Parathyroid adenoma (tissue), 2 donors: ENCODE results near the gene SGMS1.
"Not testable (repeated sequence)": the region's sequence is repeated elsewhere in the genome, so short reads cannot be mapped to it uniquely, and the experiment has no call there.

Experiments
- H2AFZ ChIP-seq: fragments of 300-600 bp; sonication (generic); one replicate; pipeline ENCODE4 v1.7.0; 2017; ENCODE audit warnings: antibody characterized with exemption, mild to moderate bottlenecking
- H3K27ac ChIP-seq: fragments of 300-600 bp; sonication (generic); one replicate; pipeline ENCODE4 v1.7.0; 2017
- H3K27me3 ChIP-seq: fragments of 300-600 bp; sonication (generic); one replicate; pipeline ENCODE4 v1.7.0; 2017; ENCODE audit warnings: low read length; ENCODE audit not compliant: control insufficient read depth, insufficient read depth
- H3K36me3 ChIP-seq: fragments of 300-600 bp; sonication (generic); one replicate; pipeline ENCODE4 v1.7.0; 2017; ENCODE audit warnings: low read length; ENCODE audit not compliant: control insufficient read depth, insufficient read depth
- H3K4me1 ChIP-seq: fragments of 300-600 bp; sonication (generic); one replicate; pipeline ENCODE4 v1.7.0; 2017; ENCODE audit warnings: control low read depth
- H3K4me2 ChIP-seq: fragments of 300-600 bp; sonication (generic); one replicate; pipeline ENCODE4 v1.7.0; 2017; ENCODE audit warnings: low read length
- H3K4me3 ChIP-seq: fragments of 300-600 bp; sonication (generic); one replicate; pipeline ENCODE4 v1.7.0; 2017; ENCODE audit warnings: low read depth, low read length
- H3K79me2 ChIP-seq: fragments of 300-600 bp; sonication (generic); one replicate; pipeline ENCODE4 v1.7.0; 2017; ENCODE audit warnings: control low read depth
- H3K9ac ChIP-seq: fragments of 300-600 bp; sonication (generic); one replicate; pipeline ENCODE4 v1.7.0; 2017; ENCODE audit warnings: mild to moderate bottlenecking
- H3K9me3 ChIP-seq: fragments of 300-600 bp; sonication (generic); one replicate; pipeline ENCODE4 v1.7.0; 2017; ENCODE audit warnings: low read length; ENCODE audit not compliant: control insufficient read depth
- TF ChIP-seq, protein P1 (sequence below): fragments of 300-600 bp; sonication (generic); IDR thresholded peaks from one replicate; pipeline ENCODE4 v1.7.0; 2017; ENCODE audit warnings: antibody characterized with exemption, mild to moderate bottlenecking
- donor health status: primary hyperparathyroidism.

SGMS1 gene

DNA sequence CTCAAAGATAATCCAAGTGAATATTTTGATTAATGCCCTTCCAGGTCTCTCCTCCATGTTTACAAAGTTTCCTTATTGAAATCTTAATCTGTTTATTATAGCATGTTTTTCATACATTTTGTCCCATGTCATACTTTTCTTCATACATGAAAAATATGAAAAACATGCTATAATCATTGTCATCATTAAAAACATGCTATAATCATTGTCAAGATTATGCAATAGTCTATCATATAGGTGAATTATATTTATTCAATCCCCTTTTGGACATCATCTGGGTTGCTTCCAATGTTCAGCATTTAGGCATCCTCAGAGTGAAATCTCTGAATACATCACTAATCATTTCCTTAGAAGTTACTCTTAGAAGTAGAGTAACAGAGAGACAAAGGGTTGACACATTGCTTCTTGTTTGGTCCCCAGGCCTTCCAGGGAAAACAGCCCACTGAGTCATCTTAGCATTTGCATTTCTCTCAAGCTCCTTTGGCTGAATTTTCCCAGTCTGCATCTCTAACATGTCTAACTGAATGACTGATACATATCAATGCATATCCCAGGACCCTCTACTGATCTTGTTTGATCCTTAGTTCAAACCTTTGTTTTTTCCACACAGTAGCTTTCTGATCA is 87.0 kb downstream of the SGMS1 start:
- H3K9me3 ChIP-seq, result no peaks in the 10 kb centered on the region
- no peak overlapping the region for H3K9ac ChIP-seq
- H3K4me2 ChIP-seq, result no peak overlapping the region
- no peaks in the 10 kb centered on the region for H3K27me3 ChIP-seq
- H3K27ac ChIP-seq, result no peak overlapping the region
- H3K79me2 ChIP-seq, result peaks cover 46% of the 10 kb centered on the region
- H3K36me3 ChIP-seq, result no peaks in the 10 kb centered on the region
- H3K4me1 ChIP-seq, result peaks cover 22% of the 10 kb centered on the region
- H2AFZ ChIP-seq, result no peak overlapping the region
- TF ChIP-seq, protein P1, sequence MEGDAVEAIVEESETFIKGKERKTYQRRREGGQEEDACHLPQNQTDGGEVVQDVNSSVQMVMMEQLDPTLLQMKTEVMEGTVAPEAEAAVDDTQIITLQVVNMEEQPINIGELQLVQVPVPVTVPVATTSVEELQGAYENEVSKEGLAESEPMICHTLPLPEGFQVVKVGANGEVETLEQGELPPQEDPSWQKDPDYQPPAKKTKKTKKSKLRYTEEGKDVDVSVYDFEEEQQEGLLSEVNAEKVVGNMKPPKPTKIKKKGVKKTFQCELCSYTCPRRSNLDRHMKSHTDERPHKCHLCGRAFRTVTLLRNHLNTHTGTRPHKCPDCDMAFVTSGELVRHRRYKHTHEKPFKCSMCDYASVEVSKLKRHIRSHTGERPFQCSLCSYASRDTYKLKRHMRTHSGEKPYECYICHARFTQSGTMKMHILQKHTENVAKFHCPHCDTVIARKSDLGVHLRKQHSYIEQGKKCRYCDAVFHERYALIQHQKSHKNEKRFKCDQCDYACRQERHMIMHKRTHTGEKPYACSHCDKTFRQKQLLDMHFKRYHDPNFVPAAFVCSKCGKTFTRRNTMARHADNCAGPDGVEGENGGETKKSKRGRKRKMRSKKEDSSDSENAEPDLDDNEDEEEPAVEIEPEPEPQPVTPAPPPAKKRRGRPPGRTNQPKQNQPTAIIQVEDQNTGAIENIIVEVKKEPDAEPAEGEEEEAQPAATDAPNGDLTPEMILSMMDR, result no peak
- H3K4me3 ChIP-seq, result no peak overlapping the region

DNA sequence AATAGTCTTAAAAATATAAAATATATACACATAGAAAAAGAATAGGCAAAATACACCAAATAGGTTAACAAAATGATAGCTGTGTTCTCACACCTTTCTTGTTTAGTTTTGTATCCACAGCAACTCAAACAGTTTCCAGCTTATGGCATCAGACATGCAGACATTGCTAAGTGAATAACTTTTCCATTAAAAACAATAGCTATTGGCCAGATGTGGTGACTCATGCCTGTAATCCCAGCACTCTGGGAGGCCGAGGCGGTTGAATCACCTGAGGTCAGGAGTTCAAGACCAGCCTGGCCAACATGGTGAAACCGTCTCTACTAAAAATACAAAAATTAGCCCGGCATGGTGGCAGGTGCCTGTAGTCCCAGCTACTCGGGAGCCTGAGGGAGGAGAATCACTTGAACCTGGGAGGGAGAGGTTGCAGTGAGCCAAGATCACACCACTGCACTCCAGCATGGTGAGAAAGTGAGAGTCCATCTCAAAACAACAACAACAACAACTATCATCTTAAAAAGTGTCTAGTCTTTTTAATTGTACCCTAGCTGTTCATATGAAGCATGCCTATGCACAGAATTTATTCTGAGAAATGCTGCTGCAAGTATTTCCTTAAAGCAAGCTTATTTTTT is 88.9 kb downstream of the SGMS1 start:
- not testable (repeated sequence) for H3K36me3 ChIP-seq, H2AFZ ChIP-seq, H3K4me3 ChIP-seq, H3K27ac ChIP-seq, H3K4me2 ChIP-seq, H3K27me3 ChIP-seq, H3K9me3 ChIP-seq, H3K9ac ChIP-seq
- H3K4me1 ChIP-seq, result peaks cover 12% of the 10 kb centered on the region
- H3K79me2 ChIP-seq, result peaks cover 40% of the 10 kb centered on the region

DNA sequence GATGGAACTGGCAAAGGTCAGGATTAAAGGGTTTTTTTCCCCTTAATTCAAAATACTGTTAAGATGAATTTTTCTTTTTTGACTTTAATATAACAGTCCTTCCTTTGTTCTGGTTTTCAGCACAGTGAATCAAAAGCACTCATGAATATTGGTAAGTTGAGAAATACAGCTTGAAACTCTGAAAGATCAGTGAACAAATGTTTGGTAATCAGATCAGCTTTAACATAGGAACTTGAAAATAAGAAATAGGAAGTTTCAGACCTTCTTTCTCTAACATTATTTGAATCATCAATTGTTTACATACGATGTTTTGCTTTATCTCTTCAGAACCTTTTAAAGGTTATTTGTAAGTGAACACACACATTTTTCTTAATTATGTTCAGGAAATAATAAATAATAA is 90.5 kb downstream of the SGMS1 start:
- Histone ChIP-seq H2AFZ (no peak overlapping the region), H3K79me2 (peaks cover 33% of the 10 kb centered on the region), H3K4me1 (peaks cover 3% of the 10 kb centered on the region), H3K4me2 (no peak overlapping the region), H3K4me3 (no peak overlapping the region), H3K9ac (no peak overlapping the region), H3K9me3 (no peaks in the 10 kb centered on the region), H3K36me3 (no peaks in the 10 kb centered on the region), H3K27ac (no peak overlapping the region), H3K27me3 (no peaks in the 10 kb centered on the region)
- TF ChIP-seq, protein P1, result no peak

DNA sequence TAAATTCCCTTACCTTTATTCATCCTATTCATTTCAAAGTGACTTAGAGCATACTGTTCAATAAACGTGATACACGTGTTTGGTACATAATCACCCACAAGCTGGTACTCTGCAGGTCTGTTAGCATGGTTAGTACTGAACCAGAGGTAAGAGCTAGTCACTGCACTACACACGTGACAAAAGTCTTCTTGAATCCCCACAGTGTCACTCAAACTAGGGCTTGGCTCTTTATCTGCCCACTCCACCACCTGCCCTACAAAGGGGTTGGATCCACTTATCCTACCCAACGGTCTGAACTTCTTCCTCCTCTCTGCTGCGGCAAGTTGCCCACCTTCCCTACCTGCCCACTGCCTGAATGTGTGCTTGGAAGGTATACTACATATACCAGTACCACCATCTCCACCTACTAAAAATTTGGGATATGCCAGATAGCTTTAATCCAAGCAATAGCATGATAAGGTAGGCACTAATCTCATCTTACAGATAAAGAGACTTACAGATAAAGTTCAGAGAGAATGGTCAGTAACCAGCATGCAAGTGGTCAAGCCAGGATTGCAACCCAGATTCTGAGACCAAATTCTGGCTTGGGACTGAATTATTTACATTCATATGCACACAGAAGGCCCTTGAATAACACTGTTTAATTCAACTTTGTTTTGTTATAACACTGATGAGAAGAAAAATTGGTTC is 92.2 kb downstream of the SGMS1 start:
- Histone ChIP-seq H3K79me2 (peaks cover 29% of the 10 kb centered on the region), H3K27me3 (no peaks in the 10 kb centered on the region), H3K4me1 (peaks cover 8% of the 10 kb centered on the region), H3K9me3 (no peaks in the 10 kb centered on the region), H3K27ac (no peak overlapping the region), H3K4me3 (no peak overlapping the region), H3K9ac (no peak overlapping the region), H2AFZ (no peak overlapping the region), H3K4me2 (no peak overlapping the region), H3K36me3 (no peaks in the 10 kb centered on the region)
- TF ChIP-seq, protein P1, result no peak

DNA sequence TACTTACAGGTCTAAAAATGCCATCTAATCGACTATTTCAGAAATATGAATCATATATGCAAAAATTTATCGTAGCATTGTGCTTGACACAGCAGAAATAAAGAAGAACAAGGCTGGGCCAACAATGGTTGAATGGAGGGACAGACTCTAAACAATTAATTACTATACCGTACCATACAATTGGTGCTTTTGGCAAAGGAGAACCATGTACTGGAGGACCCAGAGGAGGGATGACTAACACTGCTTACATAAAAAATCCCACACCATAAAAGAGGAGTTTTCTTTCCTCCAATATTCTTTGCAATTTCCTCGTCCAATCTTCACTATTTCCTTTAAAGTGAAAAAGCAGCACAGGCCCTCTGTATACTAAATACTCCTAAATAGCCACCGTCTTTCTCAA is 94.1 kb downstream of the SGMS1 start:
- Histone ChIP-seq H3K4me1 (peaks cover 8% of the 10 kb centered on the region), H3K27ac (no peak overlapping the region), H3K4me2 (no peak overlapping the region), H3K9me3 (no peaks in the 10 kb centered on the region), H2AFZ (no peak overlapping the region), H3K27me3 (no peaks in the 10 kb centered on the region), H3K9ac (no peak overlapping the region), H3K4me3 (no peak overlapping the region), H3K36me3 (no peaks in the 10 kb centered on the region), H3K79me2 (peaks cover 36% of the 10 kb centered on the region)
- TF ChIP-seq, protein P1, result no peak
